GM18520 (cell line): ENCODE data around the gene FAHD2A.
"Not testable (repeated sequence)": the region's sequence is repeated elsewhere in the genome, so short reads cannot be mapped to it uniquely, and the experiment has no call there.

Experiments
- ATAC-seq: cut with Tn5 transposase; IDR thresholded peaks from one replicate; pipeline ENCODE4 v1.9.1; 2021; ENCODE audit not compliant: unreplicated experiment

The FAHD2A gene

GRCh38 chr2:95389245-95390119, 13.0 kb upstream of the FAHD2A start:
- ATAC-seq: no peak

- ATAC-seq: no peak
Measured at GRCh38 chr2:95390272-95390880, 12.1 kb upstream of the FAHD2A start.

- ATAC-seq: no peak
Measured at GRCh38 chr2:95390881-95391321, 11.6 kb upstream of the FAHD2A start.

GRCh38 chr2:95391641-95392310, 10.7 kb upstream of the FAHD2A start:
- ATAC-seq: no peak

- ATAC-seq: no peak
Measured at GRCh38 chr2:95392320-95392719, 10.2 kb upstream of the FAHD2A start.

GRCh38 chr2:95392730-95393455, 9.6 kb upstream of the FAHD2A start:
- no peak for ATAC-seq

- ATAC-seq: no peak
Measured at GRCh38 chr2:95393901-95394300, 8.6 kb upstream of the FAHD2A start.

GRCh38 chr2:95399061-95399460, 3.4 kb upstream of the FAHD2A start:
- no peak for ATAC-seq

- no peak for ATAC-seq
Measured at GRCh38 chr2:95401480-95401879, 1.0 kb upstream of the FAHD2A start.

- ATAC-seq: not testable (repeated sequence)
Measured at GRCh38 chr2:95402004-95402369, 521 bp upstream of the FAHD2A start.

- ATAC-seq: not testable (repeated sequence)
Measured at GRCh38 chr2:95403204-95403721, 755 bp downstream of the FAHD2A start.

- not testable (repeated sequence) for ATAC-seq
Measured at GRCh38 chr2:95403824-95404223, 1.3 kb downstream of the FAHD2A start.

- ATAC-seq: not testable (repeated sequence)
Measured at GRCh38 chr2:95404676-95405075, 2.2 kb downstream of the FAHD2A start.

GRCh38 chr2:95411239-95411638, 8.7 kb downstream of the FAHD2A start:
- not testable (repeated sequence) for ATAC-seq

- ATAC-seq: peak; percentile 58
Measured at GRCh38 chr2:95414015-95414594, 11.6 kb downstream of the FAHD2A start.

- not testable (repeated sequence) for ATAC-seq
Measured at GRCh38 chr2:95415138-95415537, 12.6 kb downstream of the FAHD2A start.

- ATAC-seq: not testable (repeated sequence)
Measured at GRCh38 chr2:95415561-95415960, 13.1 kb downstream of the FAHD2A start.

- ATAC-seq: not testable (repeated sequence)
Measured at GRCh38 chr2:95427196-95427867, 24.8 kb downstream of the FAHD2A start.

- not testable (repeated sequence) for ATAC-seq
Measured at GRCh38 chr2:95429748-95430467, 27.4 kb downstream of the FAHD2A start.
